Fibroblast of the aortic adventitia (primary cell): ENCODE data around the gene KIF1C. TPM values are rescaled to one million over a fixed set of nuclear protein-coding genes. Genes with fewer than 3 reads are reported as not detected.

ENCODE experiments used
- DNase-seq: peaks from one replicate; pipeline ENCODE4 v3.0.0-alpha.2; 2010; ENCODE audit warnings: low read depth
- H3K4me3 ChIP-seq: 2 replicates; pipeline ENCODE4 v1.5.1; 2011; ENCODE audit warnings: low read depth, mild to moderate bottlenecking, control low read depth, low read length, moderate library complexity
- CTCF ChIP-seq: IDR thresholded peaks from 2 replicates; pipeline ENCODE4 v1.5.1; 2011; ENCODE audit warnings: mild to moderate bottlenecking, low read length, control low read depth, inconsistent platforms; ENCODE audit not compliant: insufficient read depth
- total RNA-seq: library from RNA; depleted of rRNA; stranded (reverse); fragments of >200 nt; gene quantifications from 2 replicates; pipeline ENCODE4 v1.2.3, GENCODE V29; 2012; ENCODE audit warnings: low replicate concordance

Gene KIF1C
- total RNA-seq, 1 donor, result 59.5 TPM

GRCh38 chr17:4999430-5000093 lies 1.8 kb downstream of the KIF1C start:
- H3K4me3 ChIP-seq, result peak overlapping the region; percentile 97
- TF ChIP-seq CTCF, result no peak
- no peak for DNase-seq

GRCh38 chr17:5000237-5000639 lies 2.5 kb downstream of the KIF1C start:
- peak; percentile 51 for DNase-seq
- TF ChIP-seq CTCF, result no peak
- peak overlapping the region; percentile 97 for H3K4me3 ChIP-seq

GRCh38 chr17:5002121-5002788 lies 4.5 kb downstream of the KIF1C start:
- H3K4me3 ChIP-seq, result no peak overlapping the region
- TF ChIP-seq CTCF, result no peak
- no peak for DNase-seq

- TF ChIP-seq CTCF, result no peak
- DNase-seq, result no peak
- no peak overlapping the region for H3K4me3 ChIP-seq
Observed at GRCh38 chr17:5003214-5003867, 5.6 kb downstream of the KIF1C start.

- H3K4me3 ChIP-seq, result no peak overlapping the region
- DNase-seq, result peak; percentile 44
- TF ChIP-seq CTCF, result no peak
Observed at GRCh38 chr17:5011928-5012327, 14.2 kb downstream of the KIF1C start.

- TF ChIP-seq CTCF, result no peak
- no peak overlapping the region for H3K4me3 ChIP-seq
- no peak for DNase-seq
Observed at GRCh38 chr17:5014357-5014756, 16.6 kb downstream of the KIF1C start.
